Mesenchymal stem cell (in vitro differentiated cells and primary cell): ENCODE data around the gene NAB2.
A peak's percentile ranks its signal among the peaks of the same experiment; 100 is the strongest.

ENCODE experiments used
- DNase-seq: peaks from one replicate; pipeline ENCODE4 v3.0.0-alpha.2; 2013
- H2AFZ ChIP-seq: one replicate; pipeline ENCODE4 v1.6.1; 2013; ENCODE audit warnings: low read depth, mild to moderate bottlenecking, control low read depth, inconsistent platforms, low read length, moderate library complexity
- H2AK5ac ChIP-seq: 2 replicates; pipeline ENCODE4 v1.6.1; 2013; ENCODE audit warnings: low read length, moderate library complexity, mild to moderate bottlenecking, inconsistent platforms; ENCODE audit not compliant: severe bottlenecking
- H2BK120ac ChIP-seq: one replicate; pipeline ENCODE4 v1.6.1; 2013; ENCODE audit warnings: low read depth, mild to moderate bottlenecking, inconsistent platforms, low read length, moderate library complexity
- H2BK12ac ChIP-seq, 2 experiments: one replicate each; pipeline ENCODE4 v1.6.1; 2013; ENCODE audit warnings: inconsistent platforms in 2 of 2, low read length in 2 of 2, mild to moderate bottlenecking in 2 of 2, moderate library complexity in 2 of 2, control low read depth in 1 of 2
- H2BK15ac ChIP-seq: one replicate; pipeline ENCODE4 v1.6.1; 2013; ENCODE audit warnings: mild to moderate bottlenecking, low read depth, inconsistent platforms; ENCODE audit not compliant: poor library complexity, severe bottlenecking
- H2BK5ac ChIP-seq: 2 replicates; pipeline ENCODE4 v1.6.1; 2013; ENCODE audit warnings: low read depth, mild to moderate bottlenecking, low read length, control low read depth, inconsistent platforms; ENCODE audit not compliant: poor library complexity, severe bottlenecking
- H3K14ac ChIP-seq, 2 experiments: one replicate each; pipeline ENCODE4 v1.6.1; 2013; ENCODE audit warnings: inconsistent platforms in 2 of 2, low read length in 2 of 2, control low read depth in 1 of 2, mild to moderate bottlenecking in 1 of 2, moderate library complexity in 1 of 2
- H3K18ac ChIP-seq, 2 experiments: one replicate each; pipeline ENCODE4 v1.6.1; 2013; ENCODE audit warnings: inconsistent platforms in 2 of 2, low read length in 2 of 2, control low read depth in 1 of 2, low read depth in 1 of 2, mild to moderate bottlenecking in 1 of 2
- H3K23ac ChIP-seq, 2 experiments: one replicate each; pipeline ENCODE4 v1.6.1; 2013; ENCODE audit warnings: inconsistent platforms in 2 of 2, low read length in 2 of 2, mild to moderate bottlenecking in 2 of 2, moderate library complexity in 2 of 2, control low read depth in 1 of 2
- H3K27ac ChIP-seq: 2 replicates; pipeline ENCODE4 v1.5.1; 2013; ENCODE audit warnings: mild to moderate bottlenecking, moderate library complexity, low read length, control low read depth, inconsistent platforms; ENCODE audit not compliant: poor library complexity, severe bottlenecking
- H3K27me3 ChIP-seq, 2 experiments: 2 replicates each; pipeline versions ENCODE4 v1.6.1 to v1.7.0; 2013; ENCODE audit warnings: low read length in 2 of 2, mild to moderate bottlenecking in 2 of 2, moderate library complexity in 2 of 2, control low read depth in 1 of 2, inconsistent platforms in 1 of 2; ENCODE audit not compliant: control insufficient read depth in 1 of 2, insufficient read depth in 1 of 2
- H3K36me3 ChIP-seq, 2 experiments: 2 replicates each; pipeline versions ENCODE4 v1.6.1 to v1.7.0; 2013; ENCODE audit warnings: low read length in 2 of 2, control low read depth in 1 of 2, inconsistent platforms in 1 of 2, low read depth in 1 of 2, mild to moderate bottlenecking in 1 of 2; ENCODE audit not compliant: insufficient read depth in 2 of 2, control insufficient read depth in 1 of 2
- H3K4ac ChIP-seq, 2 experiments: one replicate each; pipeline ENCODE4 v1.6.1; 2013; ENCODE audit warnings: inconsistent platforms in 2 of 2, low read length in 2 of 2, mild to moderate bottlenecking in 2 of 2, moderate library complexity in 2 of 2, control low read depth in 1 of 2, low read depth in 1 of 2
- H3K4me1 ChIP-seq: 2 replicates; pipeline ENCODE4 v1.6.1; 2013; ENCODE audit warnings: low read depth, low read length, control low read depth; ENCODE audit not compliant: control insufficient read depth, insufficient read depth
- H3K4me2 ChIP-seq: 2 replicates; pipeline ENCODE4 v1.6.1; 2013; ENCODE audit warnings: low read length, mild to moderate bottlenecking, inconsistent platforms; ENCODE audit not compliant: poor library complexity, severe bottlenecking
- H3K4me3 ChIP-seq, 2 experiments: 2 replicates each; pipeline versions ENCODE4 v1.5.1 to v1.7.0; 2013; ENCODE audit warnings: low read length in 2 of 2, mild to moderate bottlenecking in 2 of 2, control low read depth in 1 of 2, low read depth in 1 of 2; ENCODE audit not compliant: insufficient read depth in 1 of 2
- H3K79me1 ChIP-seq: replicated peaks from 2 replicates; pipeline ENCODE4 v1.6.1; 2013; ENCODE audit warnings: mild to moderate bottlenecking, control low read depth, low read length, inconsistent platforms; ENCODE audit not compliant: poor library complexity, severe bottlenecking
- H3K9ac ChIP-seq: 2 replicates; pipeline ENCODE4 v1.7.0; 2013; ENCODE audit warnings: mild to moderate bottlenecking, low read length, moderate library complexity
- H3K9me3 ChIP-seq: 2 replicates; pipeline ENCODE4 v1.7.0; 2013; ENCODE audit warnings: mild to moderate bottlenecking, low read length; ENCODE audit not compliant: control insufficient read depth
- H4K8ac ChIP-seq: one replicate; pipeline ENCODE4 v1.6.1; 2013; ENCODE audit warnings: inconsistent platforms, mild to moderate bottlenecking, low read length, moderate library complexity
- H4K91ac ChIP-seq: one replicate; pipeline ENCODE4 v1.6.1; 2013; ENCODE audit warnings: mild to moderate bottlenecking, low read length, inconsistent platforms
- WGBS: methylation state at CpG from one replicate; pipeline ENCODE4 v1.1.7; 2013; ENCODE audit warnings: mixed read lengths; 5-methylcytosine and 5-hydroxymethylcytosine counted together

Gene NAB2

DNA sequence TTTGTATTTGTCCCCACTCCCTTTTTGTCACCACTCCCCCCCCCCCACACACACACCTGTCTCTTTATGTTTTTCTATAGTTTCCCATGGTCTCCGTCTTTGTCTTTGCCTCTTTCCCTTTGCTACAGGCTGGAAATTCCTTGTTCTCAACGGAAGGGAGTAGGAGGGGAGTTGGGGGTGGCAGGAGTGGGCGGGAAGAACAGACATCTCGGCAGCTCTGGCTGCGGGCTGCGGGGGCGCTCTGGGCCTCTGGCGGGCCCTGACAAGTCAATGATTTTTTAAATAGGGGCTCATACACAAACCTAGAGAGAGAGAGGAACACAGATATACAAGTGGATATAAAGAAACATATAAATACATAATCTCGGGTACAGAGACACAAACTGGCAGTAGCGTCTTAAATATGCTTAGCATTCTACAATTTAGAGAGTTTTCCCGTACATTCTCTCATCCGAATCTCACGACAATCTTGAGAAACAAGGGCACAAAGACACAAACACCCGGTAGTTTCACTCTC lies 2.4 kb upstream of the NAB2 start:
- 3% methylated on average over 8 of the region's 14 CpGs for WGBS

DNA sequence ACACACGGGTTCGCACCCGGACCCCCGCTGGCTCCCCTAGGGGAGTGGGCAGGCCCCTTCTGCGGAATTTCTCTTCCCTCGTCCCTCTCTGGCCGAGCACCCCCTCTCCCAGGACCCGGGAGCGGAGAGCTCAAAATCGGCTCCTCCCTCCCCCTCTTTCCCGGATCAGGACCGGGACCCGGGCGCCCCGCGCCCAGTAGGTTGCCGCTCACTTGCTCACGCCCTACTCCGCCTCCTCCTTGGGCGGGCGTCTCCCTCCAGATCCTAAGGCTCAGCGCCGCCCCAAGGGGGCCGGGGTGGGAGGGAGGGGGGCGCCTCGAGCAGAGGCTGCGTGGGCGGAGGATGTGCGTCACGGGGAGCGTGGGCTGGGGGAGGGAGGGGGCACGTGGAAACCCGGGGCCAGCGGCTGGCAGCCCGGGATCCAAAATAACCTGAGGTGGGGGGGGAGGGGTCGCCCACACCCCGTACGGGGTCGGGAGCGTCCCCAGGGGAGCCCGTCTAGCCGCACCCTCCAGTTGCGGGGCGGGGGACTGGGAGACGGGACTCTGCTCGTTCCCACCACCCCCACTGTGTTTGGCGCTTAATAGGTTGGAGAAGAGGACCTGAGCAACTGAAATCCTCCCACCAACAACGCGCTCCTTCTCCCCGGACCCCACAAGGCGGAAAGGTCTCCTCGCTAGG lies 1.8 kb upstream of the NAB2 start:
- H3K27me3 ChIP-seq: no peaks in the 10 kb centered on the region
- H2BK15ac ChIP-seq: peak overlapping the region; percentile 92
- H3K9me3 ChIP-seq: no peaks in the 10 kb centered on the region
- H4K8ac ChIP-seq: peak overlapping the region; percentile 85
- H3K36me3 ChIP-seq: peaks cover 12 to 18% of the 10 kb centered on the region in 2 experiments
- peak overlapping the region; percentile 95 to 97 for H3K4ac ChIP-seq
- peak overlapping the region; percentile 95 for H3K4me2 ChIP-seq
- peak; percentile 93 for DNase-seq
- H2AFZ ChIP-seq: no peak overlapping the region
- WGBS: 0% methylated on average over 22 of the region's 52 CpGs
- peak overlapping the region; percentile 99 for H2BK120ac ChIP-seq
- H3K23ac ChIP-seq: peak overlapping the region in 1 of 2 experiments; percentile 48
- H3K18ac ChIP-seq: peak overlapping the region; percentile 88 to 92
- H4K91ac ChIP-seq: peak overlapping the region; percentile 92
- peak overlapping the region; percentile 90 for H2BK5ac ChIP-seq
- H2BK12ac ChIP-seq: peak overlapping the region; percentile 12 to 73
- H3K4me1 ChIP-seq: peaks cover 15% of the 10 kb centered on the region
- peak overlapping the region; percentile 6 for H2AK5ac ChIP-seq
- H3K14ac ChIP-seq: no peak overlapping the region
- peak overlapping the region; percentile 97 for H3K9ac ChIP-seq
- H3K4me3 ChIP-seq: peak overlapping the region; percentile 65 to 81
- peak overlapping the region; percentile 96 for H3K27ac ChIP-seq
- peaks cover 9% of the 10 kb centered on the region for H3K79me1 ChIP-seq

More for the DNA sequence above, 2.4 kb upstream of the NAB2 start:
- peak overlapping the region; percentile 99 for H2BK120ac ChIP-seq
- H3K4me2 ChIP-seq: peak overlapping the region; percentile 95
- H3K4me3 ChIP-seq: peak overlapping the region; percentile 65 to 81
- H3K14ac ChIP-seq: no peak overlapping the region
- H3K79me1 ChIP-seq: peaks cover 6% of the 10 kb centered on the region
- peak overlapping the region; percentile 65 to 92 for H3K18ac ChIP-seq
- peak overlapping the region; percentile 96 for H3K9ac ChIP-seq
- peak overlapping the region in 1 of 2 experiments; percentile 86 for H2BK12ac ChIP-seq
- H3K27ac ChIP-seq: peak overlapping the region; percentile 96
- peak; percentile 89 for DNase-seq
- peak overlapping the region in 1 of 2 experiments; percentile 95 for H3K4ac ChIP-seq
- H2AFZ ChIP-seq: no peak overlapping the region
- H3K9me3 ChIP-seq: no peaks in the 10 kb centered on the region
- H2BK5ac ChIP-seq: peak overlapping the region; percentile 77
- peaks cover 6 to 12% of the 10 kb centered on the region in 2 experiments for H3K36me3 ChIP-seq
- H4K91ac ChIP-seq: peak overlapping the region; percentile 92
- peak overlapping the region; percentile 23 for H2AK5ac ChIP-seq
- H3K4me1 ChIP-seq: peaks cover 13% of the 10 kb centered on the region
- H3K23ac ChIP-seq: no peak overlapping the region
- no peak overlapping the region for H2BK15ac ChIP-seq
- H3K27me3 ChIP-seq: no peaks in the 10 kb centered on the region
- H4K8ac ChIP-seq: peak overlapping the region; percentile 85

- Histone ChIP-seq H3K23ac (peak overlapping the region in 1 of 2 experiments; percentile 48), H3K4me1 (peaks cover 15% of the 10 kb centered on the region), H3K4me3 (peak overlapping the region; percentile 65 to 78), H3K27ac (peak overlapping the region; percentile 87), H3K14ac (peak overlapping the region in 1 of 2 experiments; percentile 97), H3K9me3 (no peaks in the 10 kb centered on the region), H3K4me2 (peak overlapping the region; percentile 84), H2AK5ac (peak overlapping the region; percentile 6), H3K4ac (peak overlapping the region; percentile 97 to 99), H3K27me3 (no peaks in the 10 kb centered on the region), H2AFZ (no peak overlapping the region), H2BK5ac (peak overlapping the region; percentile 90), H3K18ac (peak overlapping the region; percentile 88 to 99), H3K79me1 (peaks cover 15% of the 10 kb centered on the region), H4K8ac (peak overlapping the region; percentile 81), H2BK12ac (peak overlapping the region; percentile 73 to 93), H2BK15ac (peak overlapping the region; percentile 92), H3K9ac (peak overlapping the region; percentile 97), H3K36me3 (peaks cover 19 to 25% of the 10 kb centered on the region in 2 experiments), H2BK120ac (peak overlapping the region; percentile 99), H4K91ac (peak overlapping the region; percentile 94)
- WGBS: under 1% methylated on average over 32 of the region's 37 CpGs
- peak; percentile 99 for DNase-seq
These were observed 1.1 kb upstream of the NAB2 start for GRCh38 chr12:57087691-57088353.
